ENCODE data around the gene DUSP6. TPM values are rescaled to one million over a fixed set of nuclear protein-coding genes. Genes with fewer than 3 reads are reported as not detected.

Gene DUSP6
- total and polyA plus RNA-seq, 2 of the 13 experiments (the other 11 are each of a cell fraction or from before 2014, with no cell fraction given): 40.9 to 161 TPM

DNA sequence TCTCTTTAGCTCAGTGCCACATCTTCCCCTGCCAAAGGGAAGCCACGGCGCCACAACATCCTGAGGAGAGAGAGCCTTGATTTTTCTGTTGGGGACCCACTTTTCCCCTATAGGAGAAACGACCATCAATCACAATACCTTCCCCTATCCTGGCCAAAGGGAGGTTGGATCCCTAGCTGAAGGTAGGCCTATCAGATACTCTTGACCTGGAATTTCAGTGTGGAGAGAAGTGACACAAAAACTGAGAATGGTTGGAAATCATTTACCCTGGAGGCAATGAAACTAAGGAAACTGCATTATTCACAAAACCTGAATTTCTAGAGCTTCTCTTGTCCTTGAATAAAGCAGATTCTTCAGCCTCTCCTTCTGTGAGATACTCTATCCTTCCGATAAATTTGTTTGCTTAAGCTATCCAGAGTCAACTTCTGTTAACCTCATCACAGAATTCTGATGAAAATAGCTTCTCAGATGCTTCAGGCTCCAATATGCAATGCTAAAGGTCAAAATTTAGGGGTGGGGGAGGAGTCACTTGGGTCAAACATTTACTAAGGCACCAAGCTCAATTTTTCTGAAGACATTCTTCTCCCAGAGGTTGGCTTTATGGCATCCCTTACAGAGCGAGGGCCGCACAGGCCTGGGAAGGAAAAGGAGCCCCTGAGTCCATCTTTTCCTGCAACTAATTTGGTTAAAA, 27.0 kb upstream of the DUSP6 start (continued):
- TF ChIP-seq ZNF782 (CRISPR knock-in tag; IDR thresholded peaks at IDR 0.05; ENCODE audit: borderline replicate concordance) (no peak), SMAD1 (CRISPR knock-in tag; IDR thresholded peaks at IDR 0.05; ENCODE audit: borderline replicate concordance, low read depth) (no peak), NCOA2 (CRISPR knock-in tag; IDR thresholded peaks at IDR 0.05) (peak; percentile 76), ATRX (CRISPR knock-in tag; IDR thresholded peaks at IDR 0.05; ENCODE audit: borderline replicate concordance) (no peak), CBX1 (IDR thresholded peaks at IDR 0.05; ENCODE audit: low read depth) (no peak), MBD4 (IDR thresholded peaks at IDR 0.05; ENCODE audit: borderline replicate concordance, low read length) (no peak; the same call in 1 of the 2 replicates), CREB1 (IDR thresholded peaks at IDR 0.05) (no peak), CREB1 (CRISPR knock-in tag; IDR thresholded peaks at IDR 0.05) (peak; percentile 58), ZNF556 (CRISPR knock-in tag; IDR thresholded peaks at IDR 0.05; ENCODE audit: borderline replicate concordance) (no peak), ASH2L (IDR thresholded peaks at IDR 0.05; ENCODE audit: insufficient read length, low read depth, low read length) (peak; percentile 69), NPAS2 (CRISPR knock-in tag; IDR thresholded peaks at IDR 0.05; ENCODE audit: borderline replicate concordance) (no peak), NR2F6 (IDR thresholded peaks at IDR 0.05) (peak; percentile 90), NR2F6 (CRISPR knock-in tag; IDR thresholded peaks at IDR 0.05) (peak; percentile 78), ZNF33B (CRISPR knock-in tag; IDR thresholded peaks at IDR 0.05) (no peak), TAF15 (IDR thresholded peaks at IDR 0.05; ENCODE audit: low read depth, low read length, poor library complexity, severe bottlenecking) (no peak), ZNF510 (CRISPR knock-in tag; IDR thresholded peaks at IDR 0.05; ENCODE audit: low read depth) (no peak), BCL6 (CRISPR knock-in tag; IDR thresholded peaks at IDR 0.05) (peak; percentile 51), FOXA1 (IDR thresholded peaks at IDR 0.05) (no peak), FOXA1 (CRISPR knock-in tag; IDR thresholded peaks at IDR 0.05) (peak; percentile 25; the same call in 1 of the 2 replicates)
- TF ChIP-seq, protein P1, sequence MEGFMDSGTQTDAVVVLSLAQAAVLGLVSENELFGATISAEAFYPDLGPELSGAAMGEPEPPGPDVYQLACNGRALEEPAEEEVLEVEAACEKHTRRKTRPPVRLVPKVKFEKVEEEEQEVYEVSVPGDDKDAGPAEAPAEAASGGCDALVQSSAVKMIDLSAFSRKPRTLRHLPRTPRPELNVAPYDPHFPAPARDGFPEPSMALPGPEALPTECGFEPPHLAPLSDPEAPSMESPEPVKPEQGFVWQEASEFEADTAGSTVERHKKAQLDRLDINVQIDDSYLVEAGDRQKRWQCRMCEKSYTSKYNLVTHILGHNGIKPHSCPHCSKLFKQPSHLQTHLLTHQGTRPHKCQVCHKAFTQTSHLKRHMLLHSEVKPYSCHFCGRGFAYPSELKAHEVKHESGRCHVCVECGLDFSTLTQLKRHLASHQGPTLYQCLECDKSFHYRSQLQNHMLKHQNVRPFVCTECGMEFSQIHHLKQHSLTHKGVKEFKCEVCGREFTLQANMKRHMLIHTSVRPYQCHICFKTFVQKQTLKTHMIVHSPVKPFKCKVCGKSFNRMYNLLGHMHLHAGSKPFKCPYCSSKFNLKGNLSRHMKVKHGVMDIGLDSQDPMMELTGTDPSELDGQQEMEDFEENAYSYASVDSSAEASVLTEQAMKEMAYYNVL (CRISPR knock-in tag; IDR thresholded peaks at IDR 0.05; ENCODE audit: borderline replicate concordance): no peak
- TF ChIP-seq, protein P2, sequence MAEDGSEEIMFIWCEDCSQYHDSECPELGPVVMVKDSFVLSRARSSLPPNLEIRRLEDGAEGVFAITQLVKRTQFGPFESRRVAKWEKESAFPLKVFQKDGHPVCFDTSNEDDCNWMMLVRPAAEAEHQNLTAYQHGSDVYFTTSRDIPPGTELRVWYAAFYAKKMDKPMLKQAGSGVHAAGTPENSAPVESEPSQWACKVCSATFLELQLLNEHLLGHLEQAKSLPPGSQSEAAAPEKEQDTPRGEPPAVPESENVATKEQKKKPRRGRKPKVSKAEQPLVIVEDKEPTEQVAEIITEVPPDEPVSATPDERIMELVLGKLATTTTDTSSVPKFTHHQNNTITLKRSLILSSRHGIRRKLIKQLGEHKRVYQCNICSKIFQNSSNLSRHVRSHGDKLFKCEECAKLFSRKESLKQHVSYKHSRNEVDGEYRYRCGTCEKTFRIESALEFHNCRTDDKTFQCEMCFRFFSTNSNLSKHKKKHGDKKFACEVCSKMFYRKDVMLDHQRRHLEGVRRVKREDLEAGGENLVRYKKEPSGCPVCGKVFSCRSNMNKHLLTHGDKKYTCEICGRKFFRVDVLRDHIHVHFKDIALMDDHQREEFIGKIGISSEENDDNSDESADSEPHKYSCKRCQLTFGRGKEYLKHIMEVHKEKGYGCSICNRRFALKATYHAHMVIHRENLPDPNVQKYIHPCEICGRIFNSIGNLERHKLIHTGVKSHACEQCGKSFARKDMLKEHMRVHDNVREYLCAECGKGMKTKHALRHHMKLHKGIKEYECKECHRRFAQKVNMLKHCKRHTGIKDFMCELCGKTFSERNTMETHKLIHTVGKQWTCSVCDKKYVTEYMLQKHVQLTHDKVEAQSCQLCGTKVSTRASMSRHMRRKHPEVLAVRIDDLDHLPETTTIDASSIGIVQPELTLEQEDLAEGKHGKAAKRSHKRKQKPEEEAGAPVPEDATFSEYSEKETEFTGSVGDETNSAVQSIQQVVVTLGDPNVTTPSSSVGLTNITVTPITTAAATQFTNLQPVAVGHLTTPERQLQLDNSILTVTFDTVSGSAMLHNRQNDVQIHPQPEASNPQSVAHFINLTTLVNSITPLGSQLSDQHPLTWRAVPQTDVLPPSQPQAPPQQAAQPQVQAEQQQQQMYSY (CRISPR knock-in tag; IDR thresholded peaks at IDR 0.05): no peak
- TF ChIP-seq, protein P3, sequence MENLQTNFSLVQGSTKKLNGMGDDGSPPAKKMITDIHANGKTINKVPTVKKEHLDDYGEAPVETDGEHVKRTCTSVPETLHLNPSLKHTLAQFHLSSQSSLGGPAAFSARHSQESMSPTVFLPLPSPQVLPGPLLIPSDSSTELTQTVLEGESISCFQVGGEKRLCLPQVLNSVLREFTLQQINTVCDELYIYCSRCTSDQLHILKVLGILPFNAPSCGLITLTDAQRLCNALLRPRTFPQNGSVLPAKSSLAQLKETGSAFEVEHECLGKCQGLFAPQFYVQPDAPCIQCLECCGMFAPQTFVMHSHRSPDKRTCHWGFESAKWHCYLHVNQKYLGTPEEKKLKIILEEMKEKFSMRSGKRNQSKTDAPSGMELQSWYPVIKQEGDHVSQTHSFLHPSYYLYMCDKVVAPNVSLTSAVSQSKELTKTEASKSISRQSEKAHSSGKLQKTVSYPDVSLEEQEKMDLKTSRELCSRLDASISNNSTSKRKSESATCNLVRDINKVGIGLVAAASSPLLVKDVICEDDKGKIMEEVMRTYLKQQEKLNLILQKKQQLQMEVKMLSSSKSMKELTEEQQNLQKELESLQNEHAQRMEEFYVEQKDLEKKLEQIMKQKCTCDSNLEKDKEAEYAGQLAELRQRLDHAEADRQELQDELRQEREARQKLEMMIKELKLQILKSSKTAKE (CRISPR knock-in tag; IDR thresholded peaks at IDR 0.05; ENCODE audit: borderline replicate concordance): no peak
